Stimulated activated CD4-positive, alpha-beta T cell treated with anti-CD3 and anti-CD28 coated beads, Interleukin-2, amount 100 ng/mL, for 4 hours (primary cell): ENCODE results near the gene MSH3.

ENCODE experiments used
- DNase-seq: peaks from one replicate; pipeline ENCODE4 v3.0.0-alpha.2; 2020; ENCODE audit warnings: low read depth

MSH3 gene

DNA sequence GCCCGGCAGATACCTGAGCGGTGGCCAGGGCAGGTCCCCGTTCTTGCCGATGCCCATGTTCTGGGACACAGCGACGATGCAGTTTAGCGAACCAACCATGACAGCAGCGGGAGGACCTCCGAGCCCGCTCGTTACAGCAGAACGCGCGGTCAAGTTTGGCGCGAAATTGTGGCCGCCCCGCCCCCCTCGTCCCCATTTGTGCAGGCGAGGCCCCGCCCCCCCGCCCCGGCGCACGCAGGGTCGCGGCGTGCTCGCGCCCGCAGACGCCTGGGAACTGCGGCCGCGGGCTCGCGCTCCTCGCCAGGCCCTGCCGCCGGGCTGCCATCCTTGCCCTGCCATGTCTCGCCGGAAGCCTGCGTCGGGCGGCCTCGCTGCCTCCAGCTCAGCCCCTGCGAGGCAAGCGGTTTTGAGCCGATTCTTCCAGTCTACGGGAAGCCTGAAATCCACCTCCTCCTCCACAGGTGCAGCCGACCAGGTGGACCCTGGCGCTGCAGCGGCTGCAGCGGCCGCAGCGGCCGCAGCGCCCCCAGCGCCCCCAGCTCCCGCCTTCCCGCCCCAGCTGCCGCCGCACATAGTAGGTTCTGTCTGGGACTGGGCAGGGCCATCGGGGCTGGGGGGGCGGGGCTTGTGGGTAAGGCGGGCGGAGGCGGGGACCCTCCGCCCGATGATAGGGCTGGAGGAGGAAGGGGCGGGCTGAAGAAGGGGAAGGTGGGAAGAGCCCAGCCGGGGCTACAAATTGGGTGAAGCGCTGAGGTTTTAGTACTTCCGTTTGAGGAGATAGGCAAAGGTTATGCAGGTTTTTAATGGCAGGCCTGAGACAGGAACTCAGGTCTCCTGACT, at the start of gene MSH3, which contains the start of gene DHFR:
Gene MSH3, plus strand, starts transcription at position 262 of the 840 bp plus-strand sequence. Its CDS starts 76 bp downstream, at position 338.
Gene DHFR, minus strand, starts transcription at position 593 of the 840 bp plus-strand sequence. Its CDS starts 494 bp downstream, at position 99.
- peak; percentile 81 for DNase-seq

GRCh38 chr5:80607343-80607742, 47.1 kb upstream of the MSH3 start:
- DNase-seq = no peak

GRCh38 chr5:80607832-80608231, 46.6 kb upstream of the MSH3 start:
- DNase-seq = no peak

GRCh38 chr5:80608731-80609130, 45.7 kb upstream of the MSH3 start:
- DNase-seq = no peak

DNA sequence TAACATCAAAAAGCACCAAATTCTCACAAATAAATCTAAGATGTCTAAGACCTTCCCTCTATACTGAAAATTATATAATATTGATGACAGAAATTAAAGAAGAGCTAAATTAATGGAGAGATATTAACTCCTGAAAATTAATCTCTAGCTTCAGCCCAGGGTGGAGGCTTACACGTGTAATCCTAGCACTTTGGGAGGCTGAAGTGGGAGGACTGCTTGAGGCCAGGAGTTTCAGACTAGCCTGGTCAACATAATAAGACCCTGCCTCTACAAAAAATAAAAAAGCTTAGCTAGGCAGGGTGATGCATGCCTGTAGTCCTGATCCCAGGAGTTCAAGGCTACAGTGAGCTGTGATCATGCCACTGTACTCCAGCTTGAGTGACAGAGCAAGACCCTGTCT, 44.8 kb upstream of the MSH3 start:
- DNase-seq = no peak

GRCh38 chr5:80615266-80615914, 39.1 kb upstream of the MSH3 start:
- no peak for DNase-seq

DNA sequence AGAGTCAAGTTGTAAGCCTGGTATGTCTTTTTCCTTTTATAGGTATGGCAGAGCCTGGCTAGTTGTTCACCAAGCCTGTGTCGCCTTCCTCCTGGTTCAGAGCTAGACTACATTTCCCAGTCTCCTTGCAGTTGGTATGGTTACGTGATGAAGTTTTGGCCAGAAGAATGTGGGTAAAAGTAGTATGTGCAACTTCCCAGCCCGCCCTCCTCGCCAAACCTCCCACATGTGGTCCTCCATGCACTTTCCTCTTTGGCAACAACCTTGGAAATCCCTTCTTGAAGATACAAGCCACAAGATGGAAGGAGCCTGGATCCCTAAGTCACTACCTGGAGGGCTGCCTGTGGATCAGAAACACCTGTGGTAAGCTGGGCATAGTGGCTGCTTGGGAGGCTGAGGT, 36.0 kb upstream of the MSH3 start:
- no peak for DNase-seq

DNA sequence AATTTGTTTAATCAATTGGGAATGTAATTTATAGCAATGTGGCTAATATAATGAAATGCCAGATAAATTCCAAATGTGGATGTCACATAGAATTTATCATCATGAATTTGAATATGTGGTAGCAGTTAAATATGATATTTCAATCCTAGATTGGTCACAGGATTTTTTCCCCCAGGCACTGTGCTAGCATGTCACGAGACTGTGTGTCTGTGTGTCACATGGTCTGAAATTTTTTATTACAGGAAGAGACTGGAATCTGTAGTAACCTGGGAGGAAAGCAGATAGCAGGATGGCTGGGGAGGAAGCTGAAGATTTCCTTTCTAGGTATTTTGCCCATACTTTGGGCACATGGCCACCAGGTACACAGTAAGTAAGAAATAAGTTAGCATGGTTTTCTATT, 35.4 kb upstream of the MSH3 start:
- DNase-seq = no peak

- no peak for DNase-seq
These were observed 34.2 kb upstream of the MSH3 start for GRCh38 chr5:80620211-80620610.

DNA sequence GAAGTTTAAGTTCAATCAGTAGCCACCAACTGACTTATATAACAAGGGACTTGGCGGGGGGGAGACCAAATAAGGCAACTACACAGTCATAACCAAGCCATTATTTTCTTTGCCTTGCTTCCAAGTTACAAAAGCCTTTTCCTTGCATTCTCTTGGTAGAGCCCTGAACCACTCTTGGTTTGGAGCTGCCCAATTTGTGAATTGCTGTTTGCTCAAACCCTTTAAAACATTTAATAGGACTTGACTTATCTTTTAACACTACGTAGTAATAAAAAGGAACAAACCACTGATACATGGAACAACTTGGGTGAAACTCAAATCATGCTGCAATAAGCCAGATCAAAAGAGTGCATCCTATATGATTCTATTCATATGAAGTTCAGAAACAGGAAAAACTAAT, 31.7 kb upstream of the MSH3 start:
- no peak for DNase-seq

DNA sequence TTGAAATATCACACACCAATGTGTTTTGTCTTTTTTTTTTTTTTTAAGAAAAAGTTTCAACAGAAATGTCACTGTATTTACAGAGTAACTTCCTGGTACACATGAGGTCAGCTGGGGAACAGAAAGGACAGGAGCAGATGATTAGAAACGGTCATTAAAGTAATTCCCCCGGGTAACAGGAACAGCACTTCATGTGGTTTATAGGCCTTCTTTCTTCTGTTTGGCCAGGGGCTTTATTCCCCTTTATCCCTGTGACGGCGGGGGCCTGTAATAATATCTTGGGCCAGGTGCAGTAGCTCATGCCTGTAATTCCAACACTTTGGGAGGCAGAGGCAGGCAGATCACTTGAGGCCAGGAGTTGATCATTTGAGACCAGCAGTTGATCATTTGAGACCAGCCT, 30.5 kb upstream of the MSH3 start:
- DNase-seq = no peak

DNA sequence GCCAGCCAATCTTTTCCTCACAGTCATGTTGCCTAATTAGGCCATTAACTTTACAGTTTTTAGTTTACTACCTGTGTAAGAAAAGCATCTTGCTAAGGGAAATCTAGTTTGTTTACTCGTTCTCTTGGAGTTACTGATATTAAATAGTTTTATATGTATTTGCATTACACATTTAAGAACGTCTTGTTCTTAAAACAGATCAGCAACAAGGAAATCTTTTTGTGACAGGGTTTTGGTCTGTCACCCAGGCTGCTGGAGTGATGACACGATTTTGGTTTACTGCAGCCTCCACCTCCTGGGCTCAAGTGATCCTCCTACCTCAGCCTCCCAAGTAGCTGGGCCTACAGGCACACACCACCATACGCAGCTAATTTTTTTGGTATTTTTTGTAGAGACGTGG, 29.2 kb upstream of the MSH3 start:
- DNase-seq = no peak

DNA sequence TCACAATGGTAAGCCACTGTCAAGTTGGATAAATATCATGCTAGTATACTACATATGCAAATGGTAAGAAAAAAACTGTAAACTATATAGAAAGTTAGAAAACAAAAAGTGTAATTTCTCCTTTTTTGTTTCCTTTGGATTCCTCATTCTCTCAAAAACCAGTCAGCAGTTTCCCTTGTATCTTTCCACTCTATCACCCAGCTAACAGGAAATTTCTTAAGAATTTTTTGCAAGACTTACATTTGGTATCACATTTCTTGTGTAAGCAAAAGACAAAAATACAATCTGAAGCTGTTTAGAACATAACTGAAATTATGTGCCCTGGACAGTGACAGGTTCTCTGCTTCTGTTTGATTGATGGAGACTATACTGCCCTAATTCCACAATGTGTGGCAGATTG, 25.2 kb upstream of the MSH3 start:
- DNase-seq = no peak

DNA sequence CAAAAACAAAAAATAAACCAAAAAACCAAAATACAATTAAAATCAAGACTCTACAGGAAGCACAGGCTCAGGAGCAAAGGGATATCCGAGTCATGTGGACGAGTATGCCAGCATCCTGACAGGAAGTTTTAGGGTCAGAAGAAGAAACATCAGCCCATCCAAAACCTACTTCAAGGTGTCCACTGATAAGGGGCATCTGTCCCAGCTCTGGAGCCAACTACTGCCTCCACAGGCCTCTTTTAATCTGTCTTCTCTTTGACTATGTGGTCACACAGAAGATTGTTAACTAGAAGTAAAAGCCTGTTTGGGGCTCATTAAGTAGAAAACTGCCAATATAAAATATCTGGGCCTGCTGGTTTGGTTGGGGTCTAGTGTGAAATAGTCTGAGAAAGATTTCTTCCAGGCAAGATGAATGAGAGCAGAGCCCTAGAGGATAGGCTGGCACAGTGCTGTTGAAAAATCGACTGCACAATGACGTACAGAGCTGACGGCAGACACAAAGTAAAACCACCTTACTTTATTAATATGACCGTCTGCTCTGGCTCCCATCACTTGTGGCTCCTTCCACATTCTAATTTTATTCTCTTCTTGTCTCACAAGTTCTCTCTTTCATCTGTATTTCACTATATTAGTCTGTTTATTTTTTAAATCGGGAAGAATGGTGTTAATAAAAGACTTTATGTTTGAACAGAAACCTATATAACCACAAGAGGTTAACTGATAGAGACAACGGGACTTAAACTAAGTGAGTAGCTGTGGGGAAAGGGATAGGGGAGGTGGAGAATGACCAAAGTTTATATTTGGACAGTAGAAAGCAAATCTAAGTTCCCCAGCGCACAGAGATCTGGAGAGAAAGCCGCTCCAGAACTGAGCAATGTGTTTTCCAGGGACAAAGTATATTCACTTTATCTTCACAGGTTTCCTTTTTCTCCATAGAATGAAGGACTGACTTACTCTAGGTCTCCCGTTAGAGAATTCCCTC, 22.9 kb upstream of the MSH3 start:
- DNase-seq = no peak

DNA sequence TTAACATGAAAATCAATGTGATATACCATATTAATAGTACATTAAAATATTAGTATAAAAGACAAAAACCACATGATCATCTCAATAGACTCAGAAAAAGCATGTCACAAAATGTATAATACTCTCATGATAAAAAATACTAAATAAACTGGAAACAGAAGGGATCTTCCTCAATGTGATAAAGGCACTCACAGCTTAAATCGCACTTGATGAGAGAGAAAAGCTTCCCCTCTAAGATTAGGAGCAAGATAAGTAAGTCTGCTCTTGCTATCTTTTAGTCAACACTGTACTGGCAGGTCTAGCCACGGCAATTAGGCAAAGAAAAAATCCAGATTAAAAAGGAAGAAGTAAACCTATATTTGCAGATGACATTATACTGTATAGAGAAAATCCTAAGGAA, 21.8 kb upstream of the MSH3 start:
- DNase-seq = no peak

DNA sequence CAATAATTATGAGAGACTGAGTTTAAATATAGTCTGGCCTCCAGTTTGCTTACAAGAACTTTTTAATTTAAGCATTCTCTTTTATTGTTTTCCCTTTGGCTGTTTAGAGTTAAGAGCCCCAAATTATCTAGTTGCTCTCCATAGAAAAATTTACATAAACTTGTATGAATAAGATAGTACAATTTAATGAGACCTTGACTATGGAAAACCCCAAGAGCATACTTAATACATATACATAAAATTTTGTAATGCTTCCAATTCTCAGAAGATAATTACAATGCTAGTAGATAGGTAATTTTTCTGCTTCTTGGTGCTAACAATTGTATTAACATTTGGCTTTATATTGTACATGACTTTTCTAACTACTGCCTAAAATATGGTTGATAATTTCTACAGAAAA, 20.3 kb upstream of the MSH3 start:
- no peak for DNase-seq

GRCh38 chr5:80641353-80641752, 13.1 kb upstream of the MSH3 start:
- no peak for DNase-seq

DNA sequence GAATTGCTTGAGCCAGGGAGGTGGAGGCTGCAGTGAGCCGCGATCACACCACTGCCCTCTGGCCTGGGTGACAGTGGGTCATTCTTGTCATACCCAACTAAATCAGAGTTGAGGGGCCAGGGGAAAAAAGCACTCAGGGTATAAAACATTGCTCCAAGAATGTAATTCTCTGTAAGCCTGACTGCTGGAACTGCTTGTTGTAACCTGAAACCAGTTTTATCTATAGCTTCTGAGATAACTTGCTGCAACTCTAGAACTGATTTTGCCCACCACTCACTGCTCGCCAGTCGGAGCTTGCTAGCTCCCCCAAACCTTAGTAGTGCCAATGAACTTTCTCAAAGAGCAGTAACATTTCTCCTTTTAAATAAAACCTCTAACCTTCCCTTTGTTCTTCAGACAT, 9.6 kb upstream of the MSH3 start:
- no peak for DNase-seq

DNA sequence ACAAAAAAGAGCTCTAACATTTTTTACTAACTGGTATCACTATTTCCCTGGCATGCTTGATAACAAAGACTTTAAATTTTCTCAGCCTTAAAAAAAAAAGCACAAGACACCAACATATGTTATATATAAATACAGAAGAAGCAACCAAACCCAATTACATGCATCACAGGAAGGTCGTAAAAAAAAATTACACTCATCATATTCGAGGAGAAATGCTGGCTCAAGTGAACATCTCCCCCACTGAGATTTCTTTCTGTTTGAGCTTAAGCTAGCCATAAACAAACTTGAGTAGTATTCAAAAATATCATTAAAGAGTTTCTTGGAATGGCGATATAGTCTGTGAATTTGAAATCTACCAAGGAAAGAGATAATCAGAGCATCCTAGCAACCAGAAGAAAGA, 7.5 kb upstream of the MSH3 start:
- no peak for DNase-seq

- DNase-seq = no peak
These were observed 950 bp upstream of the MSH3 start for GRCh38 chr5:80653502-80653901.

GRCh38 chr5:80654054-80654390, 430 bp upstream of the MSH3 start:
- no peak for DNase-seq

DNA sequence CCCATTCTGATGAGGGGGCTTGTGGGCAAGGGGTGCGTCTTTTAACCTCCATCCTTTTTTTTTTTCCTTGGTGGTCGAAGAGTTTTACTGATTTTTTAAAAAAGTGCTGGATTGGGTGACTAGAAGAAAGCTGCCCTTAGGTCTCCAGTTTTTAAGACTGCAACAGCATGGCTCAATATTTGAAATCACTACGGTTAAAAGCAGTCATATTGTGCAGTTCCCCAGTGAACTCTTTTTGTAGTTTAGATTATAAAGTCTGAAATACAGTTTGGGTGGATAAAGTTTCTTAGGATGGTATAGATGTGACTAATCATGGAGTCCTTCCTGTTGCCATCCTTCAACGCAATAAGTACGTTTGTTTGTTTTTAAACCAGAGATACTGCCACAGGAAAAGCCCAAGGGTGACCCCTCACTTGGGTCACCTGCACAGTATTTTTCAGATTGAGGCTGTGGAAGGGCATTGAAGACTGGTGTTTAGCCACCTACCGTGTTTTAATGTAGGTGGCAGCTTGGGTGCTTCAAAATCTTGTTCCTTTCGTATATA, 851 bp downstream of the MSH3 start:
- DNase-seq = no peak
